Esophagus muscularis mucosa (tissue), 4 donors: ENCODE results near the gene COL11A2.

Experiments
- EP300 ChIP-seq: sonication (generic); formaldehyde crosslinking; IDR thresholded peaks from one replicate; pipeline ENCODE4 v1.6.1; 2017; ENCODE audit warnings: antibody characterized with exemption
- POLR2A ChIP-seq: fragments of 450-650 bp; IDR thresholded peaks from one replicate; pipeline ENCODE4 v1.6.1; 2017; ENCODE audit warnings: antibody characterized with exemption, moderate library complexity, mild to moderate bottlenecking, low read depth
- POLR2AphosphoS5 ChIP-seq, 2 donors: sonication (generic); formaldehyde crosslinking; IDR thresholded peaks; one replicate each; pipeline ENCODE4 v1.6.1; 2017; ENCODE audit warnings: antibody characterized with exemption in 2 of 2
- TF ChIP-seq, protein P1 (sequence below), 3 experiments: fragments of 200-600 bp in 2 of 3; fragments of 450-650 bp in 1 of 3; sonication (generic) in 2 of 3; IDR thresholded peaks; one replicate each; pipeline ENCODE4 v1.5.1; 2017 to 2019; ENCODE audit warnings: antibody characterized with exemption in 3 of 3, mild to moderate bottlenecking in 2 of 3, moderate library complexity in 1 of 3

DNA sequence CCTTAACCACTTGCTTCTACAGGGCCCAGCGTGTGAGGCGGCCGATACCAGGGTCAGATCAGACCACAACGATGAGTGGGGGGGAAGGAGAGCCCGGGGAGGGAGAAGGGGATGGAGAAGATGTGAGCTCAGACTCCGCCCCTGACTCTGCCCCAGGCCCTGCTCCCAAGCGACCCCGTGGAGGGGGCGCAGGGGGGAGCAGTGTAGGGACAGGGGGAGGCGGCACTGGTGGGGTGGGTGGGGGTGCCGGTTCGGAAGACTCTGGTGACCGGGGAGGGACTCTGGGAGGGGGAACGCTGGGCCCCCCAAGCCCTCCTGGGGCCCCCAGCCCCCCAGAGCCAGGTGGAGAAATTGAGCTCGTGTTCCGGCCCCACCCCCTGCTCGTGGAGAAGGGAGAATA is 18.9 kb upstream of the COL11A2 start:
- TF ChIP-seq POLR2A (no peak), POLR2AphosphoS5 (IDR thresholded peaks at IDR 0.05) (no peak), EP300 (no peak)
- TF ChIP-seq, protein P1, sequence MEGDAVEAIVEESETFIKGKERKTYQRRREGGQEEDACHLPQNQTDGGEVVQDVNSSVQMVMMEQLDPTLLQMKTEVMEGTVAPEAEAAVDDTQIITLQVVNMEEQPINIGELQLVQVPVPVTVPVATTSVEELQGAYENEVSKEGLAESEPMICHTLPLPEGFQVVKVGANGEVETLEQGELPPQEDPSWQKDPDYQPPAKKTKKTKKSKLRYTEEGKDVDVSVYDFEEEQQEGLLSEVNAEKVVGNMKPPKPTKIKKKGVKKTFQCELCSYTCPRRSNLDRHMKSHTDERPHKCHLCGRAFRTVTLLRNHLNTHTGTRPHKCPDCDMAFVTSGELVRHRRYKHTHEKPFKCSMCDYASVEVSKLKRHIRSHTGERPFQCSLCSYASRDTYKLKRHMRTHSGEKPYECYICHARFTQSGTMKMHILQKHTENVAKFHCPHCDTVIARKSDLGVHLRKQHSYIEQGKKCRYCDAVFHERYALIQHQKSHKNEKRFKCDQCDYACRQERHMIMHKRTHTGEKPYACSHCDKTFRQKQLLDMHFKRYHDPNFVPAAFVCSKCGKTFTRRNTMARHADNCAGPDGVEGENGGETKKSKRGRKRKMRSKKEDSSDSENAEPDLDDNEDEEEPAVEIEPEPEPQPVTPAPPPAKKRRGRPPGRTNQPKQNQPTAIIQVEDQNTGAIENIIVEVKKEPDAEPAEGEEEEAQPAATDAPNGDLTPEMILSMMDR (IDR thresholded peaks at IDR 0.05): no peak
